ENCODE results near the gene RFX3.

Gene RFX3

GRCh38 chr9:3498691-3499090 lies 27.1 kb downstream of the RFX3 start:
- TF ChIP-seq FOXM1 (IDR thresholded peaks at IDR 0.05; ENCODE audit: borderline replicate concordance, low read depth), result no peak
- TF ChIP-seq TAF1 (IDR thresholded peaks at IDR 0.05; ENCODE audit: low read depth), result no peak
- no peak for TF ChIP-seq EGR1 (IDR thresholded peaks at IDR 0.05)
- TF ChIP-seq EP300 (IDR thresholded peaks at IDR 0.05; ENCODE audit: borderline replicate concordance), result no peak
- no peak for TF ChIP-seq CREB1 (IDR thresholded peaks at IDR 0.05; ENCODE audit: low read depth)
- TF ChIP-seq REST (IDR thresholded peaks at IDR 0.05; ENCODE audit: low read depth), result no peak
- TF ChIP-seq ZBTB7A (IDR thresholded peaks at IDR 0.05; ENCODE audit: low read depth), result no peak
- TF ChIP-seq TEAD4 (IDR thresholded peaks at IDR 0.05), result no peak
- no peak for TF ChIP-seq TCF12 (IDR thresholded peaks at IDR 0.05; ENCODE audit: low read depth)
- no peak for TF ChIP-seq CEBPB (IDR thresholded peaks at IDR 0.05)
- TF ChIP-seq YY1 (IDR thresholded peaks at IDR 0.05; ENCODE audit: low read depth), result no peak
- no peak for TF ChIP-seq MAX (IDR thresholded peaks at IDR 0.05)

GRCh38 chr9:3497857-3498256 lies 27.9 kb downstream of the RFX3 start:
- TF ChIP-seq CREB1 (IDR thresholded peaks at IDR 0.05; ENCODE audit: low read depth) (no peak), FOXM1 (IDR thresholded peaks at IDR 0.05; ENCODE audit: borderline replicate concordance, low read depth) (no peak), REST (IDR thresholded peaks at IDR 0.05; ENCODE audit: low read depth) (no peak), MAX (IDR thresholded peaks at IDR 0.05) (no peak), CEBPB (IDR thresholded peaks at IDR 0.05) (no peak), NFIC (IDR thresholded peaks at IDR 0.05) (no peak), TAF1 (IDR thresholded peaks at IDR 0.05; ENCODE audit: low read depth) (no peak), EP300 (IDR thresholded peaks at IDR 0.05; ENCODE audit: borderline replicate concordance) (no peak), ZBTB7A (IDR thresholded peaks at IDR 0.05; ENCODE audit: low read depth) (no peak), RAD21 (IDR thresholded peaks at IDR 0.05; ENCODE audit: low read depth) (no peak), TEAD4 (IDR thresholded peaks at IDR 0.05) (no peak), YY1 (IDR thresholded peaks at IDR 0.05; ENCODE audit: low read depth) (no peak)

GRCh38 chr9:3497401-3497800 lies 28.4 kb downstream of the RFX3 start:
- no peak for TF ChIP-seq RAD21 (IDR thresholded peaks at IDR 0.05; ENCODE audit: low read depth)
- no peak for TF ChIP-seq CREB1 (IDR thresholded peaks at IDR 0.05; ENCODE audit: low read depth)
- TF ChIP-seq NFIC (IDR thresholded peaks at IDR 0.05), result no peak
- no peak for TF ChIP-seq USF1 (IDR thresholded peaks at IDR 0.05)
- no peak for TF ChIP-seq FOXM1 (IDR thresholded peaks at IDR 0.05; ENCODE audit: borderline replicate concordance, low read depth)
- no peak for TF ChIP-seq EP300 (IDR thresholded peaks at IDR 0.05; ENCODE audit: borderline replicate concordance)
- TF ChIP-seq YY1 (IDR thresholded peaks at IDR 0.05; ENCODE audit: low read depth), result no peak
- no peak for TF ChIP-seq REST (IDR thresholded peaks at IDR 0.05; ENCODE audit: low read depth)
- no peak for TF ChIP-seq CEBPB (IDR thresholded peaks at IDR 0.05)

GRCh38 chr9:3495855-3496254 lies 29.9 kb downstream of the RFX3 start:
- TF ChIP-seq YY1 (IDR thresholded peaks at IDR 0.05; ENCODE audit: low read depth) (no peak), REST (IDR thresholded peaks at IDR 0.05; ENCODE audit: low read depth) (no peak), EP300 (IDR thresholded peaks at IDR 0.05; ENCODE audit: borderline replicate concordance) (no peak), TEAD4 (IDR thresholded peaks at IDR 0.05) (no peak), CEBPB (IDR thresholded peaks at IDR 0.05) (no peak), MAX (IDR thresholded peaks at IDR 0.05) (no peak), TCF12 (IDR thresholded peaks at IDR 0.05; ENCODE audit: low read depth) (no peak), ZBTB7A (IDR thresholded peaks at IDR 0.05; ENCODE audit: low read depth) (no peak)

Measured in Ishikawa (cell line).